Ramos (cell line): ENCODE results near the gene MRO.

Experiments used
- in situ Hi-C: fragments of 300-500 bp; cut with MboI; formaldehyde crosslinking; loops from one replicate; pipeline ENCODE4 v1.14.3; 2022; ENCODE audit warnings: low sequenced_read_pairs; ENCODE audit not compliant: unreplicated experiment

MRO gene

GRCh38 chr18:50819728-50820378 lies at the start of gene MRO:
Gene MRO, minus strand, starts transcription at chr18:50820016. Its CDS starts 10,616 bp downstream, at chr18:50809400.
- in situ Hi-C loops = loop anchor here (10.0 kb wide), 1 partner anchor 225 kb away; no protein-coding TSS in a partner anchor

- in situ Hi-C loops = no loop called here
These were observed 49.3 kb upstream of the MRO start for GRCh38 chr18:50869150-50869549.

- in situ Hi-C loops = no loop called here
These were observed 46.9 kb upstream of the MRO start for GRCh38 chr18:50866765-50867164.

- in situ Hi-C loops = no loop called here
These were observed 44.1 kb upstream of the MRO start for GRCh38 chr18:50863840-50864375.

GRCh38 chr18:50862401-50862800 lies 42.6 kb upstream of the MRO start:
- in situ Hi-C loops = no loop called here

- in situ Hi-C loops = no loop called here
These were observed 41.8 kb upstream of the MRO start for GRCh38 chr18:50861617-50862016.

- in situ Hi-C loops = loop anchor here (10.0 kb wide), 1 partner anchor 65 kb away; no protein-coding TSS in a partner anchor
These were observed 40.2 kb upstream of the MRO start for GRCh38 chr18:50859793-50860555.

GRCh38 chr18:50857694-50858093 lies 37.9 kb upstream of the MRO start:
- in situ Hi-C loops = loop anchor here (10.0 kb wide), 1 partner anchor 63 kb away; no protein-coding TSS in a partner anchor

- in situ Hi-C loops = loop anchor here (10.0 kb wide), 1 partner anchor 62 kb away; no protein-coding TSS in a partner anchor
These were observed 37.4 kb upstream of the MRO start for GRCh38 chr18:50857166-50857565.

- in situ Hi-C loops = loop anchor here (10.0 kb wide), 1 partner anchor 61 kb away; no protein-coding TSS in a partner anchor
These were observed 36.4 kb upstream of the MRO start for GRCh38 chr18:50855976-50856757.

- in situ Hi-C loops = loop anchor here (10.0 kb wide), 1 partner anchor 59 kb away; no protein-coding TSS in a partner anchor
These were observed 34.1 kb upstream of the MRO start for GRCh38 chr18:50853863-50854271.

GRCh38 chr18:50850307-50851065 lies 30.7 kb upstream of the MRO start:
- in situ Hi-C loops = loop anchor here (10.0 kb wide), 1 partner anchor 56 kb away; no protein-coding TSS in a partner anchor

- in situ Hi-C loops = no loop called here
These were observed 29.6 kb upstream of the MRO start for GRCh38 chr18:50849419-50849821.

- in situ Hi-C loops = no loop called here
These were observed 29.2 kb upstream of the MRO start for GRCh38 chr18:50848991-50849390.

- in situ Hi-C loops = no loop called here
These were observed 28.3 kb upstream of the MRO start for GRCh38 chr18:50848061-50848551.

GRCh38 chr18:50847192-50847591 lies 27.4 kb upstream of the MRO start:
- in situ Hi-C loops = no loop called here

- in situ Hi-C loops = no loop called here
These were observed 25.1 kb upstream of the MRO start for GRCh38 chr18:50844960-50845359.

- in situ Hi-C loops = no loop called here
These were observed 24.7 kb upstream of the MRO start for GRCh38 chr18:50844554-50844953.

GRCh38 chr18:50842846-50843245 lies 23.0 kb upstream of the MRO start:
- in situ Hi-C loops = no loop called here
